ENCODE results near the gene DNAJB8. TPM values are rescaled to one million over a fixed set of nuclear protein-coding genes. Genes with fewer than 3 reads are reported as not detected.
A peak's percentile ranks its signal among the peaks of the same experiment; 100 is the strongest.

Gene DNAJB8
- total and polyA plus RNA-seq, 11 donors, result not detected

GRCh38 chr3:128482666-128483656 is 16.3 kb upstream of the DNAJB8 start:
- intact Hi-C loops (cut with DNase I), result loop anchor here in 1 of 10 donors (5.0 kb wide), 2 partner anchors 56 to 89 kb away; no protein-coding TSS in a partner anchor
- H3K36me3 ChIP-seq, result peaks cover 0 to 32% (median 7%) of the 10 kb centered on the region in 9 donors
- peak overlapping the region; percentile 63 to 98 (median 84) for H3K27ac ChIP-seq
- DNase-seq (peak; percentile 25 to 63 (median 60)), ATAC-seq (peak in 3 of 4 donors; percentile 16 to 58 (median 35))
- peaks cover 20 to 86% (median 52%) of the 10 kb centered on the region in 9 donors for H3K27me3 ChIP-seq
- H3K4me3 ChIP-seq, result peak overlapping the region; percentile 25 to 84 (median 69)
- H3K9me3 ChIP-seq, result no peaks in the 10 kb centered on the region
- peak in 4 of 12 donors; percentile 10 to 36 (median 18) for TF ChIP-seq CTCF (IDR thresholded peaks at IDR 0.05)
- peak in 1 of 2 donors; percentile 36 for TF ChIP-seq POLR2A (IDR thresholded peaks at IDR 0.05)
- H3K4me1 ChIP-seq, result peaks cover 0 to 82% (median 44%) of the 10 kb centered on the region in 12 donors
- 13 to 17% (median 14%) methylated on average over 31 to 33 of the region's 33 CpGs for WGBS, 4 donors

GRCh38 chr3:128482175-128482574 is 15.5 kb upstream of the DNAJB8 start:
- DNase-seq, result peak in 2 of 5 donors; percentile 8 to 47
- H3K4me3 ChIP-seq, result peak overlapping the region in 8 of 12 donors; percentile 43 to 84 (median 64)
- H3K27me3 ChIP-seq, result peaks cover 19 to 82% (median 44%) of the 10 kb centered on the region in 9 donors
- intact Hi-C loops (cut with DNase I), result loop anchor here in 1 of 10 donors (5.0 kb wide), 2 partner anchors 55 to 90 kb away; no protein-coding TSS in a partner anchor
- H3K27ac ChIP-seq, result peak overlapping the region in 10 of 12 donors; percentile 39 to 98 (median 70)
- WGBS, 4 donors, result 46 to 68% (median 47%) methylated on average over 11 of the region's 11 CpGs
- ATAC-seq, result no peak
- peaks cover 0 to 32% (median 7%) of the 10 kb centered on the region in 9 donors for H3K36me3 ChIP-seq
- peaks cover 0 to 79% (median 40%) of the 10 kb centered on the region in 12 donors for H3K4me1 ChIP-seq
- no peak for TF ChIP-seq POLR2A (IDR thresholded peaks at IDR 0.05)
- no peak for TF ChIP-seq CTCF (IDR thresholded peaks at IDR 0.05)
- no peaks in the 10 kb centered on the region for H3K9me3 ChIP-seq

GRCh38 chr3:128481438-128481942 is 14.8 kb upstream of the DNAJB8 start:
- peaks cover 0 to 72% (median 35%) of the 10 kb centered on the region in 12 donors for H3K4me1 ChIP-seq
- H3K27me3 ChIP-seq, result peaks cover 12 to 75% (median 38%) of the 10 kb centered on the region in 9 donors
- peak; percentile 73 to 87 (median 83) for DNase-seq
- peak overlapping the region in 11 of 12 donors; percentile 31 to 98 (median 72) for H3K27ac ChIP-seq
- intact Hi-C loops (cut with DNase I), result loop anchor here in 2 of 10 donors (2.0 to 5.0 kb wide), 3 partner anchors 54 to 91 kb away; no protein-coding TSS in a partner anchor
- TF ChIP-seq CTCF (IDR thresholded peaks at IDR 0.05) (no peak), POLR2A (IDR thresholded peaks at IDR 0.05) (no peak)
- H3K9me3 ChIP-seq, result no peaks in the 10 kb centered on the region
- ATAC-seq, result peak; percentile 55 to 72 (median 67)
- 24 to 37% (median 32%) methylated on average over 18 to 19 of the region's 19 CpGs for WGBS, 4 donors
- peak overlapping the region in 6 of 12 donors; percentile 43 to 84 (median 64) for H3K4me3 ChIP-seq
- H3K36me3 ChIP-seq, result peaks cover 0 to 31% (median 7%) of the 10 kb centered on the region in 9 donors
